Neural progenitor cell (in vitro differentiated cells): ENCODE measurements around the gene TICAM1.

Experiments
- CTCF ChIP-seq: fragments of 200-600 bp; sonication (generic); IDR thresholded peaks from 2 replicates; pipeline ENCODE4 v1.5.1; 2017; ENCODE audit warnings: antibody characterized with exemption, mild to moderate bottlenecking
- EZH2 ChIP-seq: fragments of 200-600 bp; sonication (generic); IDR thresholded peaks from 2 replicates; pipeline ENCODE4 v1.6.1; 2017; ENCODE audit warnings: antibody characterized with exemption, mild to moderate bottlenecking, moderate library complexity
- EZH2phosphoT487 ChIP-seq: fragments of 200-600 bp; sonication (generic); IDR thresholded peaks from 2 replicates; pipeline ENCODE4 v1.6.1; 2017; ENCODE audit warnings: antibody characterized with exemption

GRCh38 chr19:4879041-4879440, 47.5 kb upstream of the TICAM1 start:
- TF ChIP-seq CTCF (no peak), EZH2 (no peak), EZH2phosphoT487 (no peak)
